GM12801 (cell line): ENCODE data around the gene EPS8.

ENCODE experiments used
- TF ChIP-seq, protein P1 (sequence below): IDR thresholded peaks from one replicate; pipeline ENCODE4 v1.5.1; 2011; ENCODE audit warnings: control low read depth; ENCODE audit not compliant: insufficient read length; ENCODE audit errors: extremely low read depth

The EPS8 gene

DNA sequence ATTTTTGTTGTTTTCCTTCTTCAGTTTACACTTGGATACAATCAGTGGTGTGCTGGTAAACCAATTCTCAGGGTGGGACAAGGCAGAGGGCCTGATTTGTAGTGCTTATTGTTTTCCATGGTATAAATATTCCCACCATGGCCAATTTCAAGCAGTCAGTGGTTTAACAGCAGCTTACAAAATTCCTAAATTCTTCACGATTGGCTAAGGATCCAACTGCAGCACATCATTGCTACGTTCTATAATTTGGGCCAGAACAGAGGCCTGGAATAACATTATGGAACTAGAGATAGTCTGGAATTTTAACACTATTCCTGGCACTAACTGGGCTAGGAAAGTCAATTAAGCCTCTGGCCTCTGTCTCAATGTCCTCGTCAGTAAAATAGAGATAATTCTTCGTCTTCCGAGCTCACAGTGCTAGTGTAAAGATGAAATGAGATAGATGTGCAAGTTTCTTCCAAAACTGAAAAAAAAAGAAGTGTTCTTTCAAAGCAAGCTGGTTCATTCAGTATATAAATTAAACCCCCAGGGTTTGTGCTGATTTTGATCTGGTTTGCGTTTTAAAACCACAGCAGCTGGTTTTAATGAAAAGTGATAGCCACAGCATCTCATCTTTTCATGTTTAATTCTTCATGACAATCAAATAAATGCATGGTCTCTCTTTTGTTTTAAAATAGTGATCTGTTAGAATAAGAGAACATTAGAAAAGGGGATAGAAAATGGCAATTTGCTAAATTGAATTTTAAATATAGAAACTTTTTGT, 104.1 kb downstream of the EPS8 start:
- TF ChIP-seq, protein P1, sequence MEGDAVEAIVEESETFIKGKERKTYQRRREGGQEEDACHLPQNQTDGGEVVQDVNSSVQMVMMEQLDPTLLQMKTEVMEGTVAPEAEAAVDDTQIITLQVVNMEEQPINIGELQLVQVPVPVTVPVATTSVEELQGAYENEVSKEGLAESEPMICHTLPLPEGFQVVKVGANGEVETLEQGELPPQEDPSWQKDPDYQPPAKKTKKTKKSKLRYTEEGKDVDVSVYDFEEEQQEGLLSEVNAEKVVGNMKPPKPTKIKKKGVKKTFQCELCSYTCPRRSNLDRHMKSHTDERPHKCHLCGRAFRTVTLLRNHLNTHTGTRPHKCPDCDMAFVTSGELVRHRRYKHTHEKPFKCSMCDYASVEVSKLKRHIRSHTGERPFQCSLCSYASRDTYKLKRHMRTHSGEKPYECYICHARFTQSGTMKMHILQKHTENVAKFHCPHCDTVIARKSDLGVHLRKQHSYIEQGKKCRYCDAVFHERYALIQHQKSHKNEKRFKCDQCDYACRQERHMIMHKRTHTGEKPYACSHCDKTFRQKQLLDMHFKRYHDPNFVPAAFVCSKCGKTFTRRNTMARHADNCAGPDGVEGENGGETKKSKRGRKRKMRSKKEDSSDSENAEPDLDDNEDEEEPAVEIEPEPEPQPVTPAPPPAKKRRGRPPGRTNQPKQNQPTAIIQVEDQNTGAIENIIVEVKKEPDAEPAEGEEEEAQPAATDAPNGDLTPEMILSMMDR, result no peak

GRCh38 chr12:15682826-15683225, 106.4 kb downstream of the EPS8 start:
- TF ChIP-seq, protein P1, result no peak

DNA sequence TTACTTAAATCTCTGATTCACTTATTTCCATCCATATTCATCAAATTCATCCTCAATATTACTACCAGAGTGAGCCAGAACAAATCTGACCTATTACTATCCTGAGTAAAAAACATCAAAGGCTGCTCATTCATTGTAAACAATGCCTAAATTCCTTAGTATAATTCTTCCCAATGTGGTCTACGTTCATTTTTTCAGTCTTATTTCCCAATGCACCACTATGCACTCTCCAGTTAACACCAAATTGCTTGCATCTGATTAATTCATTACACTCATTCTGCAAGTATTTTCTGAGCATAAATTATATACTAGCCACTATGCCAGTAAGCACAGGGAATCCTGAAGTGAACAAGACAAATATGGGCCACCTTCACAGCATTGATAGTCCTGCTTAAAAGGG, 110.0 kb downstream of the EPS8 start:
- TF ChIP-seq, protein P1, result no peak

DNA sequence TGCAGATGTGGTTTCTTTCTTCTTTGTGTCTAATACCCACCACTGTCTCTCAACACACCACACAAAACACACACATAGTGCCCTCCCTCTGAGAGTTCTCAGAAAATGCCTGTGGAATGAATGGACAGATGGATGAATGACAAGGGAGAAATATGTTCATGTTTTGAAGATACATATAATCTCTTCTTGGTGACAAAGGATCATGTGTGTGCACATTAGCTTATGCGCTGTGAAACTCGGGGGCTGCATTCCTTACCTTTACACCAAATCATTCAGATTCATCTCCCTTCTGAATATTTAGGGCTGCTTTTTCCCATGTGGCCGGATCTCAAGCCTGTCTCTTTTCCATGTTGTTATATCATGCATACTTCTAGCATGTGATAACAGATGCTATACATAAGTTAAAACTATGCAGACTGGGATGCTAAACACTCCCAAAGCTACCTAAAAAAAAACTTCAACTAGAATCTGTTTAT, 111.4 kb downstream of the EPS8 start:
- TF ChIP-seq, protein P1, result no peak

DNA sequence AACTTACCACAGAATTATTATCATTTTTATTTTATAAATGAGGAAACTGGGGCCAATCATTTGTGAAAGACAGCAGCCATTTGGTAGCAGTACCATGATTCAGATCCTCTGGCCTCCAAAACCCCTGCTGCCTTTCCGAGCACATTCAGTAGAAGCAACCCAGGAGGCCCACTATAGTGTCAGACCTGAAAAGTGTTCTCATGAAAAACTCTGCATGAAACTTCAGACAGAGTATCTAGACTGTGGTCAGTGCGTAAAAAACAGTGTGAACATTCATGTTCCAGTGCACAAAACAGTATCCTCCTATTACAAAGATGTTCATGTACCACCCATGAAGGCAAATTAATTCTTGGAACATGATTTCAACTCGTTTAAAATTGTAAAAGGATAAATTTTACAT, 112.0 kb downstream of the EPS8 start:
- TF ChIP-seq, protein P1, result no peak

DNA sequence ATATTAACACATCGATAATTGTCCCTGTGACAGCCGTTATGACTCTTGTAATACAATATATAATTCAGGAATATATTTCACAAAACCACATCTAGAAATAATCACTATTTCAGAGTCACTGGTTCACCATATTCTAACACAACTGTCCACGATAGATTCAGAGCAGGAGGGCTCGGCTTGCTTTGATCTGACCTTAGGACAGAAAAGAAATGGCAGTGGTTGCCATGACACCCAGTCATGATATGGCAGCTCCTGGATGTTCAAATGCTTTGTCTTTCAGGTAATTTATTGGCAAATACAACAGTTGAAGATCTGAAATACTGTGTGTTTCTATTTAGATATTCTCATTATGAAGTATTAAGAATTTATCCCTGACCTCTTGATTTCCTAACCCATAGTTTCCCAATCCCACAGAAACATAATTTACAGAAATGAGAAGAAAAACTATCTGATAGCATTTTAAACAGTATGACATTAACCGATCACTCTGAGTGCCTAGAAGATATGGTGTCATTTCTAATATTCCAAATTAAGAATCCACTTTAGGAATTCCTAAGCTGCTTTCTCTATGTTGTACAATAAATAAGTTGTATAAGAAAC, 116.4 kb downstream of the EPS8 start:
- TF ChIP-seq, protein P1, result no peak

GRCh38 chr12:15670756-15671155, 118.4 kb downstream of the EPS8 start:
- TF ChIP-seq, protein P1, result no peak
